Measurements from ENCODE around the gene GLS2. TPM values are rescaled to one million over a fixed set of nuclear protein-coding genes. Genes with fewer than 3 reads are reported as not detected.

Gene GLS2
- total and polyA plus RNA-seq, 9 of the 15 experiments (the other 6 are each of a cell fraction or from before 2014, with no cell fraction given) = 0.11 TPM; not detected in 8

DNA sequence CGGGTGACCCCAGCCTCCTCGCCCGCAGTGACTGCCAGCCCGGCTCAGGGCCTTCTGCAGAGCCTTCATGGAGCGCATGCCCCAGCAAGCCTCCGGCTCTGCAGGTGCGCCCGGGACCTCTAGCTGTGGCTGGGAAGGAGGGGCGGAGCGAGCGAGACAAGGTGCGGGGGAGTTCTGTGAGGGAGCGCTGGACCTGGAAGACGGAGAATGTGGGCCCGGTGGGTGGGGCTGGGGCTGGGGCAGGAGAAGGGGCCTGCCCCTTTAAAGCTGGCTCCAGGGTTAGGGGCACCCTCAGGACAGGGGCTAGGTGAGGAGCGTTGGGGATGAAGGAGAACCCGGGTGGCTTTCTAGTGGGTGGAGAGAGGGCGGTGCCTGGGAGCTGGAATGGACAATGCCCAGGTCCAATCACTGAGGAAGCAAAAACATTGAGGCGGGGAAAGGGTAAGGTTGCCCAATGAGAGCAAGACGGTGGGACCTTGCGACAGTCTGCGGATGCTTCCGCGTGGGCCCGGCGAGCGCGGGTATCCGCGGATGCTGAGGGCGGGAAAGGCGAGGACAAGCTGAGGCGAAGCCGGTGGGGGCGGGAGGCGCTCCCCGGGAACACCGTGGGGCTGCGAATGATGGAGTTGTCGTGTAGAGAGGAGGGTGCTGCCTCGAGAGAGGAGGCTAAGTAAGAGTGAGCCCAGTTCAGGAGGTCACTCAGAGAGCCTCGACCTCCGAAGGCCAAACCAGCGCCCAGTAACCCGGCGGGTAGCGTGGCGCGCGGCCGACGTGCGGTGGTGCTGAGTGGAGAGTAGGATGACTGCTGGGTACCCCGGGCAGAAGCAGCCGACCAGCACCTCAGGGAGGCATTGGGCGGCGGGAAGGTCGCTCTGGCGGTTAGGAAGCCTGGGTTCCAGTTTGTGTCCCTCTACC, at the start of gene GLS2 (continued):
- TF ChIP-seq, protein P1, sequence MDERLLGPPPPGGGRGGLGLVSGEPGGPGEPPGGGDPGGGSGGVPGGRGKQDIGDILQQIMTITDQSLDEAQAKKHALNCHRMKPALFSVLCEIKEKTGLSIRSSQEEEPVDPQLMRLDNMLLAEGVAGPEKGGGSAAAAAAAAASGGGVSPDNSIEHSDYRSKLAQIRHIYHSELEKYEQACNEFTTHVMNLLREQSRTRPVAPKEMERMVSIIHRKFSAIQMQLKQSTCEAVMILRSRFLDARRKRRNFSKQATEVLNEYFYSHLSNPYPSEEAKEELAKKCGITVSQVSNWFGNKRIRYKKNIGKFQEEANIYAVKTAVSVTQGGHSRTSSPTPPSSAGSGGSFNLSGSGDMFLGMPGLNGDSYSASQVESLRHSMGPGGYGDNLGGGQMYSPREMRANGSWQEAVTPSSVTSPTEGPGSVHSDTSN (CRISPR knock-in tag; IDR thresholded peaks at IDR 0.05; ENCODE audit: low read depth) = no peak
- TF ChIP-seq, protein P1 (tag; conservative IDR thresholded peaks at IDR 0.05; ENCODE audit: low read depth) = 0 out of 2 replicates have a peak, but pooled peaks have one; percentile 23
- TF ChIP-seq CBX5 (IDR thresholded peaks at IDR 0.05; ENCODE audit: borderline replicate concordance, low read depth) (no peak), L3MBTL2 (IDR thresholded peaks at IDR 0.05) (peak; percentile 79), JUND (IDR thresholded peaks at IDR 0.05; ENCODE audit: borderline replicate concordance, low read depth, low read length) (no peak), JUND (tag; IDR thresholded peaks at IDR 0.05; ENCODE audit: borderline replicate concordance, low read depth, low read length) (no peak), POLR2G (IDR thresholded peaks at IDR 0.05; ENCODE audit: low read depth, low read length) (no peak), BDP1 (IDR thresholded peaks at IDR 0.05; ENCODE audit: insufficient read depth, insufficient read length) (no peak), CBX3 (IDR thresholded peaks at IDR 0.05; ENCODE audit: borderline replicate concordance in 1 of 2, low read length in 2 of 2) (no peak), WHSC1 (IDR thresholded peaks at IDR 0.05; ENCODE audit: low read length) (no peak), MBD2 (IDR thresholded peaks at IDR 0.05; ENCODE audit: borderline replicate concordance, low read depth) (no peak), ZNF764 (CRISPR knock-in tag; IDR thresholded peaks at IDR 0.05; ENCODE audit: low read depth) (no peak), MTF1 (CRISPR knock-in tag; IDR thresholded peaks at IDR 0.05; ENCODE audit: borderline replicate concordance) (no peak), BRF1 (IDR thresholded peaks at IDR 0.05; ENCODE audit: borderline replicate concordance, extremely low read depth, insufficient read length) (no peak), MAFF (IDR thresholded peaks at IDR 0.05; ENCODE audit: low read length) (no peak), KLF13 (tag; IDR thresholded peaks at IDR 0.05; ENCODE audit: borderline replicate concordance, low read depth) (no peak), MCM2 (IDR thresholded peaks at IDR 0.05; ENCODE audit: low read depth) (no peak)
- TF ChIP-seq, protein P2, sequence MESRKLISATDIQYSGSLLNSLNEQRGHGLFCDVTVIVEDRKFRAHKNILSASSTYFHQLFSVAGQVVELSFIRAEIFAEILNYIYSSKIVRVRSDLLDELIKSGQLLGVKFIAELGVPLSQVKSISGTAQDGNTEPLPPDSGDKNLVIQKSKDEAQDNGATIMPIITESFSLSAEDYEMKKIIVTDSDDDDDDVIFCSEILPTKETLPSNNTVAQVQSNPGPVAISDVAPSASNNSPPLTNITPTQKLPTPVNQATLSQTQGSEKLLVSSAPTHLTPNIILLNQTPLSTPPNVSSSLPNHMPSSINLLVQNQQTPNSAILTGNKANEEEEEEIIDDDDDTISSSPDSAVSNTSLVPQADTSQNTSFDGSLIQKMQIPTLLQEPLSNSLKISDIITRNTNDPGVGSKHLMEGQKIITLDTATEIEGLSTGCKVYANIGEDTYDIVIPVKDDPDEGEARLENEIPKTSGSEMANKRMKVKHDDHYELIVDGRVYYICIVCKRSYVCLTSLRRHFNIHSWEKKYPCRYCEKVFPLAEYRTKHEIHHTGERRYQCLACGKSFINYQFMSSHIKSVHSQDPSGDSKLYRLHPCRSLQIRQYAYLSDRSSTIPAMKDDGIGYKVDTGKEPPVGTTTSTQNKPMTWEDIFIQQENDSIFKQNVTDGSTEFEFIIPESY (CRISPR knock-in tag; IDR thresholded peaks at IDR 0.05) = peak; percentile 86
- TF ChIP-seq, protein P3, sequence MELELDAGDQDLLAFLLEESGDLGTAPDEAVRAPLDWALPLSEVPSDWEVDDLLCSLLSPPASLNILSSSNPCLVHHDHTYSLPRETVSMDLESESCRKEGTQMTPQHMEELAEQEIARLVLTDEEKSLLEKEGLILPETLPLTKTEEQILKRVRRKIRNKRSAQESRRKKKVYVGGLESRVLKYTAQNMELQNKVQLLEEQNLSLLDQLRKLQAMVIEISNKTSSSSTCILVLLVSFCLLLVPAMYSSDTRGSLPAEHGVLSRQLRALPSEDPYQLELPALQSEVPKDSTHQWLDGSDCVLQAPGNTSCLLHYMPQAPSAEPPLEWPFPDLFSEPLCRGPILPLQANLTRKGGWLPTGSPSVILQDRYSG (tag; conservative IDR thresholded peaks at IDR 0.05; ENCODE audit: low read depth) = no peak
- TF ChIP-seq, protein P4, sequence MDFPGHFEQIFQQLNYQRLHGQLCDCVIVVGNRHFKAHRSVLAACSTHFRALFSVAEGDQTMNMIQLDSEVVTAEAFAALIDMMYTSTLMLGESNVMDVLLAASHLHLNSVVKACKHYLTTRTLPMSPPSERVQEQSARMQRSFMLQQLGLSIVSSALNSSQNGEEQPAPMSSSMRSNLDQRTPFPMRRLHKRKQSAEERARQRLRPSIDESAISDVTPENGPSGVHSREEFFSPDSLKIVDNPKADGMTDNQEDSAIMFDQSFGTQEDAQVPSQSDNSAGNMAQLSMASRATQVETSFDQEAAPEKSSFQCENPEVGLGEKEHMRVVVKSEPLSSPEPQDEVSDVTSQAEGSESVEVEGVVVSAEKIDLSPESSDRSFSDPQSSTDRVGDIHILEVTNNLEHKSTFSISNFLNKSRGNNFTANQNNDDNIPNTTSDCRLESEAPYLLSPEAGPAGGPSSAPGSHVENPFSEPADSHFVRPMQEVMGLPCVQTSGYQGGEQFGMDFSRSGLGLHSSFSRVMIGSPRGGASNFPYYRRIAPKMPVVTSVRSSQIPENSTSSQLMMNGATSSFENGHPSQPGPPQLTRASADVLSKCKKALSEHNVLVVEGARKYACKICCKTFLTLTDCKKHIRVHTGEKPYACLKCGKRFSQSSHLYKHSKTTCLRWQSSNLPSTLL (IDR thresholded peaks at IDR 0.05) = no peak

Measured in K562 (cell line).